ENCODE data around the gene CREB5.

GRCh38 chr7:28549998-28550397 is 137.7 kb downstream of the CREB5 start:
- TF ChIP-seq CTCF (IDR thresholded peaks at IDR 0.05) (no peak), EP300 (IDR thresholded peaks at IDR 0.05) (no peak)

Measured in ovary (tissue), 3 donors.